Osteocyte (in vitro differentiated cells): ENCODE results near the gene ENDOU. TPM values are rescaled to one million over a fixed set of nuclear protein-coding genes. Genes with fewer than 3 reads are reported as not detected.
A peak's percentile ranks its signal among the peaks of the same experiment; 100 is the strongest.

Source experiments
- DNase-seq: peaks from one replicate; pipeline ENCODE4 v3.0.0; 2021; ENCODE audit warnings: mixed read lengths; ENCODE audit not compliant: unreplicated experiment; ENCODE audit errors: extremely low spot score
- H3K27ac Mint-ChIP-seq: one replicate; pipeline ENCODE4 v1.8.0; 2021; ENCODE audit warnings: mild to moderate bottlenecking, mixed read lengths; ENCODE audit not compliant: unreplicated experiment
- H3K27me3 Mint-ChIP-seq: one replicate; pipeline ENCODE4 v1.8.0; 2021; ENCODE audit warnings: mixed read lengths; ENCODE audit not compliant: unreplicated experiment
- H3K36me3 Mint-ChIP-seq: one replicate; pipeline ENCODE4 v1.8.0; 2021; ENCODE audit warnings: mixed read lengths; ENCODE audit not compliant: unreplicated experiment
- H3K4me1 Mint-ChIP-seq: one replicate; pipeline ENCODE4 v1.8.0; 2021; ENCODE audit warnings: mixed read lengths; ENCODE audit not compliant: unreplicated experiment
- H3K4me3 Mint-ChIP-seq: one replicate; pipeline ENCODE4 v1.8.0; 2021; ENCODE audit warnings: mild to moderate bottlenecking, moderate library complexity, mixed read lengths; ENCODE audit not compliant: unreplicated experiment
- H3K9me3 Mint-ChIP-seq: one replicate; pipeline ENCODE4 v1.8.0; 2021; ENCODE audit warnings: mixed read lengths; ENCODE audit not compliant: unreplicated experiment
- total RNA-seq: library from RNA; stranded (reverse); gene quantifications from 2 replicates; pipeline ENCODE4 v1.2.1, GENCODE V29; 2021
- TF ChIP-seq, protein P1 (sequence below): fragments of 200-600 bp; sonication (generic); IDR thresholded peaks from 2 replicates; pipeline ENCODE4 v1.5.0; 2021; ENCODE audit warnings: antibody characterized with exemption, mild to moderate bottlenecking, moderate library complexity

Gene ENDOU
- total RNA-seq, 1 donor from 2014 or later, result not detected

DNA sequence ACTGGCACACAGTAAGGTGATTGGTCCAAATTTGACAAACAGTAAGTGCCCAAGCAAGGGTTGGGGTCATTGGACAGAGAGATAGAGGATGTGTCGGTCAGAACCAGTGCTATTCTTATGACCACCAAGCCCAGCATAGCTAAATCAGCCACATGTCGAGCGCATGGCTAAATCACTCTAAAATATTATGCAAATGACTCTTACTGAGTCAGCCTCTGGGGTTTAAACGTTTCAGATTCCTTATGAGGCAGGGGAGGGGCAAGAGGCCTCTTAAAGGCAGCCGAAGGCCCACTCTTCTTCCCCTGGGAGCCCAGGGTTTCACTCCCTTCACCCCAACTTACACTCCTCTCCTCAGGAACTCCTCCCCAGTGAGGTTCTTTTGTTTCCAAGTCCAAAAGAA, 603 bp upstream of the ENDOU start:
- Mint-ChIP-seq H3K36me3 (no peaks in the 10 kb centered on the region), H3K9me3 (no peaks in the 10 kb centered on the region), H3K4me3 (no peak overlapping the region), H3K4me1 (peaks cover 37% of the 10 kb centered on the region), H3K27me3 (no peaks in the 10 kb centered on the region), H3K27ac (peak overlapping the region; percentile 44)
- DNase-seq, result no peak
- TF ChIP-seq, protein P1, sequence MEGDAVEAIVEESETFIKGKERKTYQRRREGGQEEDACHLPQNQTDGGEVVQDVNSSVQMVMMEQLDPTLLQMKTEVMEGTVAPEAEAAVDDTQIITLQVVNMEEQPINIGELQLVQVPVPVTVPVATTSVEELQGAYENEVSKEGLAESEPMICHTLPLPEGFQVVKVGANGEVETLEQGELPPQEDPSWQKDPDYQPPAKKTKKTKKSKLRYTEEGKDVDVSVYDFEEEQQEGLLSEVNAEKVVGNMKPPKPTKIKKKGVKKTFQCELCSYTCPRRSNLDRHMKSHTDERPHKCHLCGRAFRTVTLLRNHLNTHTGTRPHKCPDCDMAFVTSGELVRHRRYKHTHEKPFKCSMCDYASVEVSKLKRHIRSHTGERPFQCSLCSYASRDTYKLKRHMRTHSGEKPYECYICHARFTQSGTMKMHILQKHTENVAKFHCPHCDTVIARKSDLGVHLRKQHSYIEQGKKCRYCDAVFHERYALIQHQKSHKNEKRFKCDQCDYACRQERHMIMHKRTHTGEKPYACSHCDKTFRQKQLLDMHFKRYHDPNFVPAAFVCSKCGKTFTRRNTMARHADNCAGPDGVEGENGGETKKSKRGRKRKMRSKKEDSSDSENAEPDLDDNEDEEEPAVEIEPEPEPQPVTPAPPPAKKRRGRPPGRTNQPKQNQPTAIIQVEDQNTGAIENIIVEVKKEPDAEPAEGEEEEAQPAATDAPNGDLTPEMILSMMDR, result no peak

DNA sequence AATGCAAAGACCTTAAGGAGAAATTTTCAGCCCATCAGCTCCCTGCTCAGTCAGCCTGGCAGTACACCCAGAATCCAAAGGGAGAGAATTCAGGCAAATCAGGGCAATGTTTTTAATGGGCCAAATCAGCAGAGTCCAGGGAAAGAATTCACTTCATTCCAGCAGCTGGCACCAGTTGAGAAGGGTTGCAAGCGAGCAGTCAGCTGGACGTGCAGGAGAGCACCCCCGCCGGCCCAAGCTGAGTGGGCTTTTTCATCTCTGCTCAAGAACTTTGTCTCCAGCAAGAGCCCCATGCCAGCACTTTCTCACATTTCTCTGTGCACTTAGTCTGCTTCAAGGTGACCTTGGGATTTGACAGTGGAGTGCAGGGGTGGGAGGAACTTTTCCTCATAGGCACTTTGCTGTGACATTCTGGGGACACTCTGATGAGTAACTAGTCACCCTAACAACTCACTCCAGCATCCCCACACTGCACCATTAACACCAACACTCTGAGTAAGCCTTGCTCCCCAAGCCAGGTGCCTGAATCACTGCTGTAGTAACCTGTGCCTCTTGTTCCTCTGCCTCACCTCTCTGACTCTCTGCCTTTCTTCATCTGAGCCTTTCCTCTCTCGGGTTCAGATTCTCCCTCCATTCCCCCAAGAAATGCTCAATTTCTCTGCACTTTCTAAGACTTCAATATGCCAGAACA, 2.2 kb downstream of the ENDOU start:
- TF ChIP-seq, protein P1, result no peak
- no peak for DNase-seq
- H3K4me3 Mint-ChIP-seq, result no peak overlapping the region
- no peak overlapping the region for H3K27ac Mint-ChIP-seq
- H3K9me3 Mint-ChIP-seq, result no peaks in the 10 kb centered on the region
- H3K4me1 Mint-ChIP-seq, result peaks cover 16% of the 10 kb centered on the region
- no peaks in the 10 kb centered on the region for H3K27me3 Mint-ChIP-seq
- peaks cover 1% of the 10 kb centered on the region for H3K36me3 Mint-ChIP-seq

DNA sequence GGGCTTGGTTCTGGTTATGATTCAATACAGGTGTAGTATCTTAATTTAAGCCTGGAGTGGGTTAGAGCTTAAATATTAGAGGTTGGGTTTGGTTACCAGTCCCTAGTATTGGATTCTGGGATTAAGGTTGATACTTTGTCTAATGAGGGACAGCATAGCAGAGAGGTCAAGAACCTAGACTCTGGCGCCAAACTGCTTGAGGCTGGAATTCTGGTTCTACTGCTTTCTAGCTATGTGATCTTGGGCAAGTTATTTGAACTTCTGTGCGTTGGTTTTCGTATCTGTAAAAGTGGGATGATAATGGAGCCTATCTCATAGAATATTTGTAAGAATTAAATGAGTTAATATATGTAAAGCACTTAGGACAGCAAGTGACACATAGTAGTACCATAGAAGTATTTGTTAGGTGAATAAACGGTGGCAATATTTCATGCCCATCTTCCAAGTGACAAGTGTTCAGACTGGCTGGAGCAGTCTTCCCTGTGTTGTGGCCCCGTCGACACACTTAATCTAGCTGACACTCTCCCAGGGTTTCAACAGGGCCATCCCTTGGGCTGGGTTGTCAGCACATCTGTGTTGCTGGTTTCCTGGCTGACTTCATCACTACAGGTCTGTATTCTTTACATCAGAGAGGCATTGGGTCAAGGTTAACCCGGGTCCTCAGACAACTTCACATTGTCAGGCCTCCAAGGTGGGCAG, 3.0 kb downstream of the ENDOU start:
- TF ChIP-seq, protein P1, result no peak
- H3K4me3 Mint-ChIP-seq, result no peak overlapping the region
- no peaks in the 10 kb centered on the region for H3K9me3 Mint-ChIP-seq
- H3K36me3 Mint-ChIP-seq, result peaks cover 1% of the 10 kb centered on the region
- H3K4me1 Mint-ChIP-seq, result peaks cover 24% of the 10 kb centered on the region
- H3K27me3 Mint-ChIP-seq, result no peaks in the 10 kb centered on the region
- no peak for DNase-seq
- no peak overlapping the region for H3K27ac Mint-ChIP-seq

DNA sequence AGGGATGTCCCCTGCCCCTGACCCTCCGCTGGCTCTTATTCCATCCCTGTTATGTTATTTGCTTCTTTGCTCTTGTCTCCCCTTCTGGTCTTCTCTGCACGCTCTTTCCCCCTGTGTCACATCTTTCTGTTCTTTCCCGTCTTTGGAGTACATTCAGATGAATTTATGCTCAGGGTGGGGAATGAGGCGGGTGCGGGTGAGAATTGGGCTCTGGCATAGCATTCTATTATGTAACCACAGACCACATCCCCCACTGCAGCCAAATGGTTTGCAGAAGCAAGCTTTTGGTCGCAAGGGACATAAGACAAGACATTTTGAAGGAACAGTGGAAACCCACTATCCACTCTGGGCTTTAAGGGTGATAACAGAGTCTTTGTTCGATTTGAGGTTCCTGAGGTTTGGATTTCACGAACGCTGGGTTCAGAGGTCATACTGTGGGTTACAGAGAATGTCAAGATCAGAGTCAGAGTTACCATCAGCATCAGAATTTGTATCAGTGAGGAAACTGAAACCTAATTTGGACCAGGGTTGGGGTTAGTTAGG, 3.8 kb downstream of the ENDOU start:
- peaks cover 30% of the 10 kb centered on the region for H3K4me1 Mint-ChIP-seq
- H3K27ac Mint-ChIP-seq, result no peak overlapping the region
- H3K36me3 Mint-ChIP-seq, result peaks cover 1% of the 10 kb centered on the region
- no peak for DNase-seq
- H3K27me3 Mint-ChIP-seq, result no peaks in the 10 kb centered on the region
- no peaks in the 10 kb centered on the region for H3K9me3 Mint-ChIP-seq
- TF ChIP-seq, protein P1, result no peak
- no peak overlapping the region for H3K4me3 Mint-ChIP-seq

DNA sequence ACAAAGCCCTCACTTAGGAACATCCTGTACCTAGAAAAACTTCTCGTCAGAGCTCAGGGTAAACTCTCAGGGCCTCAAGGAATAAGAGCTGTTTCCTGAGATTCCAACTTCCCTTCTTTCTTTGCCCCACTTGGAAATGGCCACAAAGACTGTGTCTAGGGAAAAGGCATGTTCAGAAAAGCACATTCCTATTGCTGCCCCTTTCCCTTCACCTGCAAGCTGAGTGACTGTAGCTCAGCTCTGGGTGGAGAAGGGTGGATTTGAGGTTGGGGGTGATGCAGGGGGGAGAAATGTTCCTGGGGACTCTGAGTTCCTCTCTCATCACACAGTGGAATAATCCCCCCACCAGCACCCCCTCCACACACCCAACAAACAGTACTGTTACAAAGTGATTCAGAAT, 6.8 kb downstream of the ENDOU start:
- Mint-ChIP-seq H3K4me1 (peaks cover 24% of the 10 kb centered on the region), H3K27me3 (no peaks in the 10 kb centered on the region), H3K9me3 (no peaks in the 10 kb centered on the region), H3K27ac (peak overlapping the region; percentile 97), H3K4me3 (no peak overlapping the region), H3K36me3 (peaks cover 1% of the 10 kb centered on the region)
- TF ChIP-seq, protein P1, result no peak
- no peak for DNase-seq
